HEK293 (cell line): ENCODE measurements around the gene ATG10.

Experiments
- ZFP37 ChIP-seq: fragments of 450-650 bp; formaldehyde crosslinking; IDR thresholded peaks from 2 replicates; pipeline ENCODE4 v1.5.1; 2016; ENCODE audit warnings: missing biosample characterization, missing genetic modification characterization
- ZNF184 ChIP-seq: fragments of 450-650 bp; IDR thresholded peaks from 2 replicates; pipeline ENCODE4 v1.5.1; 2018; ENCODE audit warnings: missing biosample characterization, mild to moderate bottlenecking, missing genetic modification characterization
- ZNF24 ChIP-seq: fragments of 450-650 bp; formaldehyde crosslinking; IDR thresholded peaks from 2 replicates; pipeline ENCODE4 v1.5.1; 2016; ENCODE audit warnings: missing biosample characterization, missing genetic modification characterization
- ZNF26 ChIP-seq: fragments of 450-650 bp; formaldehyde crosslinking; IDR thresholded peaks from 2 replicates; pipeline ENCODE4 v1.5.1; 2016; ENCODE audit warnings: missing biosample characterization, missing genetic modification characterization
- ZNF416 ChIP-seq: fragments of 450-650 bp; formaldehyde crosslinking; IDR thresholded peaks from 2 replicates; pipeline ENCODE4 v1.5.1; 2016; ENCODE audit warnings: missing biosample characterization, missing genetic modification characterization
- ZNF558 ChIP-seq: fragments of 450-650 bp; formaldehyde crosslinking; IDR thresholded peaks from 2 replicates; pipeline ENCODE4 v1.5.1; 2016; ENCODE audit warnings: missing biosample characterization, missing genetic modification characterization
- ZNF791 ChIP-seq: fragments of 450-650 bp; formaldehyde crosslinking; IDR thresholded peaks from 2 replicates; pipeline ENCODE4 v1.5.1; 2016; ENCODE audit warnings: missing biosample characterization, missing genetic modification characterization
- TF ChIP-seq, protein P1 (sequence below): fragments of 450-650 bp; formaldehyde crosslinking; IDR thresholded peaks from 2 replicates; pipeline ENCODE4 v1.5.1; 2016; ENCODE audit warnings: missing biosample characterization, missing genetic modification characterization
- TF ChIP-seq, protein P2 (sequence below): fragments of 450-650 bp; formaldehyde crosslinking; IDR thresholded peaks from 2 replicates; pipeline ENCODE4 v1.5.1; 2016; ENCODE audit warnings: missing biosample characterization, missing genetic modification characterization, low read depth

DNA sequence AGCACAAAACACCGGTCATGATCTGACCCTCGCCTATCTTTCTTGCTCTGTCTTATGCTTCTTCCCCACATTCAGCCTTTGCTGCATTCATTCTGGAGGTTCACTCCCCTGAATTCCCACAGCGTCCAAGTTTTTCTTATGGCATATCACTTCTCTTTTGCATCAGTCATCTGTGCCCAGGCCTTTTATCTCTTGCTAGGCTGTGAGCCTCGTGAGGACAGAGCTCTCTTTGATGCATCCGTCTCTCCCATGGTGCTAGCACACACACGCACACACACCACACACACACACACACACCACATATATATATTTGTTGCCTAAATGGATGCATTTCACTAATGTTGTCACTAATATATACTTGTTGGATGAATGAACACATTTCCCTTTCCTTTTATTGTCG is 45.8 kb upstream of the ATG10 start:
- TF ChIP-seq ZFP37 (tag by site-specific recombination) = no peak
- no peak for TF ChIP-seq ZNF558 (tag by site-specific recombination)
- TF ChIP-seq, protein P1, sequence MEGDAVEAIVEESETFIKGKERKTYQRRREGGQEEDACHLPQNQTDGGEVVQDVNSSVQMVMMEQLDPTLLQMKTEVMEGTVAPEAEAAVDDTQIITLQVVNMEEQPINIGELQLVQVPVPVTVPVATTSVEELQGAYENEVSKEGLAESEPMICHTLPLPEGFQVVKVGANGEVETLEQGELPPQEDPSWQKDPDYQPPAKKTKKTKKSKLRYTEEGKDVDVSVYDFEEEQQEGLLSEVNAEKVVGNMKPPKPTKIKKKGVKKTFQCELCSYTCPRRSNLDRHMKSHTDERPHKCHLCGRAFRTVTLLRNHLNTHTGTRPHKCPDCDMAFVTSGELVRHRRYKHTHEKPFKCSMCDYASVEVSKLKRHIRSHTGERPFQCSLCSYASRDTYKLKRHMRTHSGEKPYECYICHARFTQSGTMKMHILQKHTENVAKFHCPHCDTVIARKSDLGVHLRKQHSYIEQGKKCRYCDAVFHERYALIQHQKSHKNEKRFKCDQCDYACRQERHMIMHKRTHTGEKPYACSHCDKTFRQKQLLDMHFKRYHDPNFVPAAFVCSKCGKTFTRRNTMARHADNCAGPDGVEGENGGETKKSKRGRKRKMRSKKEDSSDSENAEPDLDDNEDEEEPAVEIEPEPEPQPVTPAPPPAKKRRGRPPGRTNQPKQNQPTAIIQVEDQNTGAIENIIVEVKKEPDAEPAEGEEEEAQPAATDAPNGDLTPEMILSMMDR (tag by site-specific recombination) = no peak
- TF ChIP-seq ZNF791 = no peak
- no peak for TF ChIP-seq ZNF26
- TF ChIP-seq ZNF184 (tag by site-specific recombination) = no peak
- TF ChIP-seq ZNF24 = no peak
- TF ChIP-seq, protein P2, sequence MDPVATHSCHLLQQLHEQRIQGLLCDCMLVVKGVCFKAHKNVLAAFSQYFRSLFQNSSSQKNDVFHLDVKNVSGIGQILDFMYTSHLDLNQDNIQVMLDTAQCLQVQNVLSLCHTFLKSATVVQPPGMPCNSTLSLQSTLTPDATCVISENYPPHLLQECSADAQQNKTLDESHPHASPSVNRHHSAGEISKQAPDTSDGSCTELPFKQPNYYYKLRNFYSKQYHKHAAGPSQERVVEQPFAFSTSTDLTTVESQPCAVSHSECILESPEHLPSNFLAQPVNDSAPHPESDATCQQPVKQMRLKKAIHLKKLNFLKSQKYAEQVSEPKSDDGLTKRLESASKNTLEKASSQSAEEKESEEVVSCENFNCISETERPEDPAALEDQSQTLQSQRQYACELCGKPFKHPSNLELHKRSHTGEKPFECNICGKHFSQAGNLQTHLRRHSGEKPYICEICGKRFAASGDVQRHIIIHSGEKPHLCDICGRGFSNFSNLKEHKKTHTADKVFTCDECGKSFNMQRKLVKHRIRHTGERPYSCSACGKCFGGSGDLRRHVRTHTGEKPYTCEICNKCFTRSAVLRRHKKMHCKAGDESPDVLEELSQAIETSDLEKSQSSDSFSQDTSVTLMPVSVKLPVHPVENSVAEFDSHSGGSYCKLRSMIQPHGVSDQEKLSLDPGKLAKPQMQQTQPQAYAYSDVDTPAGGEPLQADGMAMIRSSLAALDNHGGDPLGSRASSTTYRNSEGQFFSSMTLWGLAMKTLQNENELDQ (tag by site-specific recombination) = no peak
- TF ChIP-seq ZNF416 (tag by site-specific recombination) = no peak
